Measurements from ENCODE around the gene PDS5A. TPM values are rescaled to one million over a fixed set of nuclear protein-coding genes. Genes with fewer than 3 reads are reported as not detected.
A peak's percentile ranks its signal among the peaks of the same experiment; 100 is the strongest.
"Not testable (repeated sequence)": the region's sequence is repeated elsewhere in the genome, so short reads cannot be mapped to it uniquely, and the experiment has no call there.

The PDS5A gene
- total and polyA plus RNA-seq, 3 experiments from 2014 or later: 49.2 to 111 (median 111) TPM

GRCh38 chr4:39996811-39997210, 19.1 kb upstream of the PDS5A start:
- Mint-ChIP-seq H3K27ac (no peak overlapping the region), H3K36me3 (no peaks in the 10 kb centered on the region), H3K9me3 (no peaks in the 10 kb centered on the region), H3K4me1 (no peaks in the 10 kb centered on the region), H3K27me3 (peaks cover 0 to 5% of the 10 kb centered on the region in 2 donors), H3K4me3 (no peak overlapping the region)
- POLR2A ChIA-PET: no interaction called here
- H3K4me3 ChIP-seq (ENCODE audit: low read length): no peak overlapping the region
- H3K4me1 ChIP-seq (ENCODE audit: insufficient read depth, low read length): no peaks in the 10 kb centered on the region
- CTCF ChIA-PET: no interaction called here
- no peaks in the 10 kb centered on the region for H3K27me3 ChIP-seq (ENCODE audit: insufficient read depth, low read length, poor library complexity, severe bottlenecking)
- no peak for DNase-seq
- no peaks in the 10 kb centered on the region for H3K9me3 ChIP-seq (ENCODE audit: low read length)
- no peaks in the 10 kb centered on the region for H3K36me3 ChIP-seq (ENCODE audit: insufficient read depth, low read length)
- no peak overlapping the region for H3K27ac ChIP-seq (ENCODE audit: low read depth, low read length)

- Histone ChIP-seq H3K4me3 (ENCODE audit: low read length) (no peak overlapping the region), H3K27me3 (ENCODE audit: insufficient read depth, low read length, poor library complexity, severe bottlenecking) (no peaks in the 10 kb centered on the region), H3K9me3 (ENCODE audit: low read length) (no peaks in the 10 kb centered on the region), H3K27ac (ENCODE audit: low read depth, low read length) (no peak overlapping the region), H3K36me3 (ENCODE audit: insufficient read depth, low read length) (no peaks in the 10 kb centered on the region), H3K4me1 (ENCODE audit: insufficient read depth, low read length) (no peaks in the 10 kb centered on the region)
- no peaks in the 10 kb centered on the region for H3K36me3 Mint-ChIP-seq
- ChIA-PET POLR2A (interaction anchor here (0.6 kb wide), 1 partner anchor 35 kb away, joined by 5 read pairs; no protein-coding TSS in a partner anchor), CTCF (no interaction called here)
- no peaks in the 10 kb centered on the region for H3K9me3 Mint-ChIP-seq
- H3K4me1 Mint-ChIP-seq: no peaks in the 10 kb centered on the region
- DNase-seq: no peak
- H3K27ac Mint-ChIP-seq: peak overlapping the region in 1 of 8 donors; percentile 39
- H3K27me3 Mint-ChIP-seq: peaks cover 0 to 8% of the 10 kb centered on the region in 2 donors
- no peak overlapping the region for H3K4me3 Mint-ChIP-seq
Measured at GRCh38 chr4:39994406-39994805, 16.7 kb upstream of the PDS5A start.

GRCh38 chr4:39989381-39989780, 11.7 kb upstream of the PDS5A start:
- CTCF ChIA-PET, POLR2A ChIA-PET: not testable (repeated sequence)

GRCh38 chr4:39987485-39987884, 9.8 kb upstream of the PDS5A start:
- POLR2A ChIA-PET: no interaction called here
- DNase-seq: no peak
- H3K4me1 Mint-ChIP-seq: no peaks in the 10 kb centered on the region
- Histone ChIP-seq H3K9me3 (ENCODE audit: low read length) (no peaks in the 10 kb centered on the region), H3K4me1 (ENCODE audit: insufficient read depth, low read length) (no peaks in the 10 kb centered on the region), H3K4me3 (ENCODE audit: low read length) (no peak overlapping the region), H3K36me3 (ENCODE audit: insufficient read depth, low read length) (no peaks in the 10 kb centered on the region), H3K27ac (ENCODE audit: low read depth, low read length) (no peak overlapping the region), H3K27me3 (ENCODE audit: insufficient read depth, low read length, poor library complexity, severe bottlenecking) (no peaks in the 10 kb centered on the region)
- no peak overlapping the region for H3K27ac Mint-ChIP-seq
- H3K9me3 Mint-ChIP-seq: no peaks in the 10 kb centered on the region
- CTCF ChIA-PET: interaction anchor here (1.0 kb wide), 1 partner anchor 10 kb away, joined by 3 read pairs; the partner anchor contains the start of gene PDS5A
- H3K27me3 Mint-ChIP-seq: peaks cover 0 to 3% of the 10 kb centered on the region in 2 donors
- H3K36me3 Mint-ChIP-seq: no peaks in the 10 kb centered on the region
- no peak overlapping the region for H3K4me3 Mint-ChIP-seq

More at GRCh38 chr4:39989381-39989780, 11.7 kb upstream of the PDS5A start:
- not testable (repeated sequence) for H3K27me3 Mint-ChIP-seq; H3K36me3 Mint-ChIP-seq; H3K4me1 ChIP-seq (ENCODE audit: insufficient read depth, low read length); H3K9me3 ChIP-seq (ENCODE audit: low read length); DNase-seq; H3K4me1 Mint-ChIP-seq; H3K4me3 Mint-ChIP-seq; H3K36me3 ChIP-seq (ENCODE audit: insufficient read depth, low read length); H3K27me3 ChIP-seq (ENCODE audit: insufficient read depth, low read length, poor library complexity, severe bottlenecking); H3K9me3 Mint-ChIP-seq; H3K27ac Mint-ChIP-seq; H3K4me3 ChIP-seq (ENCODE audit: low read length); H3K27ac ChIP-seq (ENCODE audit: low read depth, low read length)

- DNase-seq: no peak
- Histone ChIP-seq H3K4me1 (ENCODE audit: insufficient read depth, low read length) (peaks cover 25% of the 10 kb centered on the region), H3K9me3 (ENCODE audit: low read length) (no peaks in the 10 kb centered on the region), H3K4me3 (ENCODE audit: low read length) (no peak overlapping the region), H3K36me3 (ENCODE audit: insufficient read depth, low read length) (peaks cover 5% of the 10 kb centered on the region), H3K27me3 (ENCODE audit: insufficient read depth, low read length, poor library complexity, severe bottlenecking) (no peaks in the 10 kb centered on the region), H3K27ac (ENCODE audit: low read depth, low read length) (no peak overlapping the region)
- Mint-ChIP-seq H3K27ac (peak overlapping the region in 2 of 8 donors; percentile 29 to 67), H3K9me3 (no peaks in the 10 kb centered on the region), H3K36me3 (peaks cover 0 to 20% (median 9%) of the 10 kb centered on the region in 3 donors), H3K4me1 (peaks cover 21 to 30% (median 25%) of the 10 kb centered on the region in 3 donors), H3K27me3 (no peaks in the 10 kb centered on the region), H3K4me3 (peak overlapping the region in 3 of 7 donors; percentile 15 to 79 (median 62))
- CTCF ChIA-PET: interaction anchor here (0.9 to 6.4 kb wide), 14 partner anchors 10 to 521 kb away, joined by 3 to 43 read pairs (median 4); partner anchors contain the start of genes LIAS, RPL9, UBE2K and UGDH
- POLR2A ChIA-PET: interaction anchor here (1.1 to 2.0 kb wide), 2 partner anchors 281 to 452 kb away, joined by 3 to 5 read pairs; partner anchors contain the start of genes UBE2K and UGDH
Measured at GRCh38 chr4:39978904-39979303, 1.2 kb upstream of the PDS5A start.

- peaks cover 0 to 24% (median 9%) of the 10 kb centered on the region in 3 donors for H3K36me3 Mint-ChIP-seq
- peaks cover 28% of the 10 kb centered on the region for H3K4me1 ChIP-seq (ENCODE audit: insufficient read depth, low read length)
- no peak for DNase-seq
- ChIA-PET CTCF (interaction anchor here (0.7 to 6.4 kb wide), 22 partner anchors 9 to 520 kb away, joined by 3 to 43 read pairs (median 4); partner anchors contain the start of genes LIAS, RPL9, UBE2K and UGDH), POLR2A (interaction anchor here (0.5 to 2.0 kb wide), 4 partner anchors 22 to 451 kb away, joined by 3 to 5 read pairs (median 3); partner anchors contain the start of genes UBE2K and UGDH)
- H3K4me1 Mint-ChIP-seq: peaks cover 24 to 36% (median 31%) of the 10 kb centered on the region in 3 donors
- no peaks in the 10 kb centered on the region for H3K9me3 ChIP-seq (ENCODE audit: low read length)
- peaks cover 7% of the 10 kb centered on the region for H3K36me3 ChIP-seq (ENCODE audit: insufficient read depth, low read length)
- peak overlapping the region; percentile 64 for H3K27ac ChIP-seq (ENCODE audit: low read depth, low read length)
- H3K9me3 Mint-ChIP-seq: no peaks in the 10 kb centered on the region
- no peaks in the 10 kb centered on the region for H3K27me3 Mint-ChIP-seq
- peak overlapping the region; percentile 79 to 95 (median 89) for H3K4me3 Mint-ChIP-seq
- H3K4me3 ChIP-seq (ENCODE audit: low read length): peak overlapping the region; percentile 55
- no peaks in the 10 kb centered on the region for H3K27me3 ChIP-seq (ENCODE audit: insufficient read depth, low read length, poor library complexity, severe bottlenecking)
- H3K27ac Mint-ChIP-seq: peak overlapping the region; percentile 67 to 99 (median 96)
Measured at GRCh38 chr4:39978378-39978775, 666 bp upstream of the PDS5A start.

- DNase-seq: peak; percentile 20 to 69 (median 38)
- POLR2A ChIA-PET: interaction anchor here (0.6 kb wide), 1 partner anchor 81 kb away, joined by 4 read pairs; no protein-coding TSS in a partner anchor
- peak overlapping the region; percentile 78 for H3K4me3 ChIP-seq (ENCODE audit: low read length)
- CTCF ChIA-PET: interaction anchor here (1.0 to 6.4 kb wide), 2 partner anchors 280 to 507 kb away, joined by 4 to 43 read pairs; partner anchors contain the start of gene UBE2K
- peak overlapping the region in 7 of 8 donors; percentile 66 to 93 (median 89) for H3K27ac Mint-ChIP-seq
- peaks cover 29 to 41% (median 36%) of the 10 kb centered on the region in 3 donors for H3K4me1 Mint-ChIP-seq
- peak overlapping the region; percentile 83 for H3K27ac ChIP-seq (ENCODE audit: low read depth, low read length)
- H3K9me3 ChIP-seq (ENCODE audit: low read length): no peaks in the 10 kb centered on the region
- H3K27me3 ChIP-seq (ENCODE audit: insufficient read depth, low read length, poor library complexity, severe bottlenecking): no peaks in the 10 kb centered on the region
- peak overlapping the region; percentile 70 to 92 (median 83) for H3K4me3 Mint-ChIP-seq
- peaks cover 12% of the 10 kb centered on the region for H3K36me3 ChIP-seq (ENCODE audit: insufficient read depth, low read length)
- H3K9me3 Mint-ChIP-seq: no peaks in the 10 kb centered on the region
- no peaks in the 10 kb centered on the region for H3K27me3 Mint-ChIP-seq
- H3K36me3 Mint-ChIP-seq: peaks cover 0 to 30% (median 9%) of the 10 kb centered on the region in 3 donors
- H3K4me1 ChIP-seq (ENCODE audit: insufficient read depth, low read length): peaks cover 29% of the 10 kb centered on the region
Measured at GRCh38 chr4:39976945-39977488, 694 bp downstream of the PDS5A start.
